Lung (tissue), 12 donors: Measurements from ENCODE around the gene TPI1. TPM values are rescaled to one million over a fixed set of nuclear protein-coding genes. Genes with fewer than 3 reads are reported as not detected.
"Not testable (repeated sequence)": the region's sequence is repeated elsewhere in the genome, so short reads cannot be mapped to it uniquely, and the experiment has no call there.

Experiments used
- ATAC-seq: fragments of 200-7000 bp; cut with Tn5 transposase; one replicate; pipeline ENCODE4 v1.9.1; 2020; ENCODE audit warnings: moderate number of reproducible peaks; ENCODE audit not compliant: insufficient read depth, low FRiP score
- DNase-seq, 3 donors: peaks; one replicate each; pipeline ENCODE4 v3.0.0-alpha.2; 2013 to 2017
- H3K27ac ChIP-seq, 2 donors: one replicate each; pipeline ENCODE4 v1.5.1; 2013; ENCODE audit warnings: mild to moderate bottlenecking in 2 of 2, moderate library complexity in 2 of 2, control low read depth in 1 of 2, inconsistent platforms in 1 of 2, low read depth in 1 of 2, low read length in 1 of 2
- H3K27me3 ChIP-seq, 3 donors: one replicate each; pipeline ENCODE4 v1.5.1; 2013; ENCODE audit warnings: low read length in 2 of 3; ENCODE audit not compliant: control insufficient read depth in 3 of 3, insufficient read depth in 3 of 3
- H3K36me3 ChIP-seq, 4 donors: one replicate each; pipeline ENCODE4 v1.5.1; 2013; ENCODE audit warnings: low read length in 4 of 4, mild to moderate bottlenecking in 1 of 4, moderate library complexity in 1 of 4; ENCODE audit not compliant: control insufficient read depth in 4 of 4, insufficient read depth in 4 of 4
- H3K4me1 ChIP-seq, 5 donors: one replicate each; pipeline ENCODE4 v1.5.1; 2013; ENCODE audit warnings: low read length in 5 of 5, mild to moderate bottlenecking in 2 of 5, moderate library complexity in 1 of 5; ENCODE audit not compliant: control insufficient read depth in 5 of 5, insufficient read depth in 5 of 5
- H3K4me3 ChIP-seq: one replicate; pipeline ENCODE4 v1.5.1; 2013; ENCODE audit warnings: mild to moderate bottlenecking, control low read depth, moderate library complexity
- H3K9ac ChIP-seq, 2 donors: one replicate each; pipeline ENCODE4 v1.5.1; 2013; ENCODE audit warnings: low read length in 2 of 2, control low read depth in 1 of 2; ENCODE audit not compliant: insufficient read depth in 1 of 2
- H3K9me3 ChIP-seq, 4 donors: one replicate each; pipeline ENCODE4 v1.5.1; 2013; ENCODE audit warnings: low read length in 3 of 4, mild to moderate bottlenecking in 1 of 4, moderate library complexity in 1 of 4; ENCODE audit not compliant: control insufficient read depth in 4 of 4, insufficient read depth in 3 of 4
- WGBS, 2 donors: extraction: QIAGEN DNeasy Blood & Tissue Kit; methylation state at CpG; one replicate each; pipeline ENCODE4 v1.1.7; 2013; 5-methylcytosine and 5-hydroxymethylcytosine counted together
- polyA plus RNA-seq, 2 donors: library from polyadenylated mRNA; stranded (reverse); fragments of 200-250 nt; gene quantifications; one replicate each; pipeline ENCODE4 v1.2.1, GENCODE V29; 2013
- total RNA-seq, 2 donors: library from RNA; depleted of rRNA in 1 of 2; stranded (reverse); fragments of >200 nt in 1 of 2; gene quantifications; one replicate each; pipeline ENCODE4 v1.2.1, GENCODE V29; 2014 to 2021
- TF ChIP-seq, protein P1 (sequence below): IDR thresholded peaks from 2 replicates; pipeline ENCODE4 v1.5.1; 2012; ENCODE audit warnings: mild to moderate bottlenecking; ENCODE audit errors: control extremely low read depth, extremely low read depth
- donor health status: control.
- donor health status: control.
- donor health status: Bipolar disorder and iron deficiency.
- donor health status: healthy.
- donor health status: DM: yes; HTN: yes; CAD: no.

TPI1 gene
- total and polyA plus RNA-seq, 4 donors: 256 to 1,097 (median 435) TPM

DNA sequence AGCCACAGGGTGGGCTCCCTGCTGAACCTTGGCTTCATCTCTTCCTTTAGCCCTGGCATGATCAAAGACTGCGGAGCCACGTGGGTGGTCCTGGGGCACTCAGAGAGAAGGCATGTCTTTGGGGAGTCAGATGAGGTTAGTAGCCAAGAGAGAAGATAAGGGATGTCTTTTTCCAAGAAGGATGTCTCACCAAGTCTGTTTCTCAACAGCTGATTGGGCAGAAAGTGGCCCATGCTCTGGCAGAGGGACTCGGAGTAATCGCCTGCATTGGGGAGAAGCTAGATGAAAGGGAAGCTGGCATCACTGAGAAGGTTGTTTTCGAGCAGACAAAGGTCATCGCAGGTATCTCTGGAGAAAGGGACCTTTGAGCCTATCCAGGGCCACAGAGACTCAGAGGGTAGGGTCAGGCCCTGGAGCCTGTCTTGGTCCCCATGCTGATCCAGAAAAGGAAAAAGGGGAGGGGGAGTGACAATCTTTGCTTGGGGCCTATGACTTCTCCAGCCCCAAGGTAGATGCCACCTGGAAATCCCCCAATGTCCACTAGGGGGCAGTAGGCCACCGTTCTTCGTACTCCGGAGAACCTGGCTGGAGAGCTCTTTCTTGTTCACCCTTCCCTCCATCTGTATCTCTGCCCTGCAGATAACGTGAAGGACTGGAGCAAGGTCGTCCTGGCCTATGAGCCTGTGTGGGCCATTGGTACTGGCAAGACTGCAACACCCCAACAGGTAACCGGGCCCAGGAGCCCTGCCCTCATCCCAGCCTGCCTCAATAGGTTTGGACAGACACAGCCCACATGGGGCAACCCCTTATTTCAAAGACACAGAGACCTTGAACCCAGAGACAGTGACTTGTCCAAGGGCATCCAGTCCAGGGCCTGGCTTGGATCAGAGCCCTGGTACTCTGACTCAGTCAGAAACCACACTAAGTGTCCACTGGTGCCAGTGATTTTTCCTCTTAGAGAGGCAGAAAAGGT is 2.0 kb downstream of the TPI1 start:
- Histone ChIP-seq H3K4me3 (no peak overlapping the region), H3K36me3 (peaks cover 3 to 31% (median 25%) of the 10 kb centered on the region in 4 donors), H3K9me3 (no peaks in the 10 kb centered on the region), H3K4me1 (peaks cover 0 to 37% (median 12%) of the 10 kb centered on the region in 5 donors), H3K27ac (peak overlapping the region in 1 of 2 donors; percentile 99), H3K27me3 (no peaks in the 10 kb centered on the region), H3K9ac (peak overlapping the region in 1 of 2 donors; percentile 9)
- ATAC-seq: no peak
- 35 to 44% methylated on average over 12 of the region's 12 CpGs for WGBS, 2 donors
- DNase-seq: peak; percentile 83 to 86 (median 85)
- TF ChIP-seq, protein P1, sequence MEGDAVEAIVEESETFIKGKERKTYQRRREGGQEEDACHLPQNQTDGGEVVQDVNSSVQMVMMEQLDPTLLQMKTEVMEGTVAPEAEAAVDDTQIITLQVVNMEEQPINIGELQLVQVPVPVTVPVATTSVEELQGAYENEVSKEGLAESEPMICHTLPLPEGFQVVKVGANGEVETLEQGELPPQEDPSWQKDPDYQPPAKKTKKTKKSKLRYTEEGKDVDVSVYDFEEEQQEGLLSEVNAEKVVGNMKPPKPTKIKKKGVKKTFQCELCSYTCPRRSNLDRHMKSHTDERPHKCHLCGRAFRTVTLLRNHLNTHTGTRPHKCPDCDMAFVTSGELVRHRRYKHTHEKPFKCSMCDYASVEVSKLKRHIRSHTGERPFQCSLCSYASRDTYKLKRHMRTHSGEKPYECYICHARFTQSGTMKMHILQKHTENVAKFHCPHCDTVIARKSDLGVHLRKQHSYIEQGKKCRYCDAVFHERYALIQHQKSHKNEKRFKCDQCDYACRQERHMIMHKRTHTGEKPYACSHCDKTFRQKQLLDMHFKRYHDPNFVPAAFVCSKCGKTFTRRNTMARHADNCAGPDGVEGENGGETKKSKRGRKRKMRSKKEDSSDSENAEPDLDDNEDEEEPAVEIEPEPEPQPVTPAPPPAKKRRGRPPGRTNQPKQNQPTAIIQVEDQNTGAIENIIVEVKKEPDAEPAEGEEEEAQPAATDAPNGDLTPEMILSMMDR: peak; percentile 77

DNA sequence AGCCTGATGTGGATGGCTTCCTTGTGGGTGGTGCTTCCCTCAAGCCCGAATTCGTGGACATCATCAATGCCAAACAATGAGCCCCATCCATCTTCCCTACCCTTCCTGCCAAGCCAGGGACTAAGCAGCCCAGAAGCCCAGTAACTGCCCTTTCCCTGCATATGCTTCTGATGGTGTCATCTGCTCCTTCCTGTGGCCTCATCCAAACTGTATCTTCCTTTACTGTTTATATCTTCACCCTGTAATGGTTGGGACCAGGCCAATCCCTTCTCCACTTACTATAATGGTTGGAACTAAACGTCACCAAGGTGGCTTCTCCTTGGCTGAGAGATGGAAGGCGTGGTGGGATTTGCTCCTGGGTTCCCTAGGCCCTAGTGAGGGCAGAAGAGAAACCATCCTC is 3.0 kb downstream of the TPI1 start:
- WGBS, 2 donors: 58 to 71% methylated on average over 4 of the region's 4 CpGs
- not testable (repeated sequence) for ATAC-seq, H3K4me3 ChIP-seq

DNA sequence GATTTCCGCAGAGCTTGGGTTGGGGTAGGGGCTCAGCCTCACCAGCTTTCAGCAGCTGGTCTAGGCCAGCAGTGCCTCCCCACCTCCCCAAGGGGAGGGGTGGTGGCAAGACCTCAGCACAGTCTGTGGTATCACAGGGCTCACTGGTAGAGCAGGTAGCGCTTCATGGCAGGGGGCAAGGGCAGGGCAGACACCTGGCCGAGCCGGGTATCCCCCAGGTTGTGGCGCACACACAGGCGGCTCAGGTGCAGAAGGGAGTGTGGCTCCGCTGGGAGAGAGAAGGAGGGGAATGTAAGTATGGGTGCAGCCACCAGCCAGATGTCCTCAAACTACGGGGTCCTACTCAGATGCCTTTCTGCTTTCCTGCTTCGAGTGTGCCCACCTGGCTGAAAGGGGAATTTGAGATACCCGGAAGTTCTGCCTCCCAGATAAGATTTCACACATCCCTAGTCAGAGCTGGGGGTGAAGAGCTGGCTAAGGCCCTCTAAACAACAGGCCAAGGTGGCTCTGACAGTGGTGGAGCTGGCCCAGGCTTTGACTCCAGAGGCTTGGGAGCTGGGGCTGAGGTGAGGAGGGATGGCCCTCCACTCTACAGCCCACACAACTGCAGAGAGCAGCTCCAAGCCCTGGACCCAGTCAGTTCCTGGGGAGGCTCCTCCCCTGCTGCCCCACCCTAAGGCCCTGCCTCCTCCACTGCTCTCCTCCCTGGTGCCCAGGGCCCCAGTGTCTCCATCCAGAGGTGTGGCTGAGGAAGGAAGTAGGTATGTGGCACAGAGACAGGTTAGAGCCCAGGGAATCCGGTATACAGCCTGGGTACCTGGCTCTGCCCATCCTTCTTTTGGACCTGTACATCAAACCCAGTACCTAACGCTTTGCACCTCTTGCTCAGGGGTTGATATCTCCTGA is 4.0 kb downstream of the TPI1 start:
- Histone ChIP-seq H3K4me1 (peaks cover 0 to 37% (median 12%) of the 10 kb centered on the region in 5 donors), H3K9me3 (no peaks in the 10 kb centered on the region), H3K27ac (peak overlapping the region in 1 of 2 donors; percentile 35), H3K4me3 (peak overlapping the region; percentile 64), H3K27me3 (no peaks in the 10 kb centered on the region), H3K9ac (peak overlapping the region in 1 of 2 donors; percentile 62), H3K36me3 (peaks cover 5 to 25% (median 18%) of the 10 kb centered on the region in 4 donors)
- DNase-seq (no peak), ATAC-seq (no peak)
- 65 to 72% methylated on average over 12 of the region's 12 CpGs for WGBS, 2 donors
- TF ChIP-seq, protein P1: no peak

More for the DNA sequence above, 3.0 kb downstream of the TPI1 start:
- not testable (repeated sequence) for H3K9ac ChIP-seq, H3K27me3 ChIP-seq, H3K9me3 ChIP-seq, DNase-seq, H3K27ac ChIP-seq
- H3K36me3 ChIP-seq: peaks cover 0 to 23% (median 19%) of the 10 kb centered on the region in 4 donors
- peaks cover 0 to 37% (median 12%) of the 10 kb centered on the region in 5 donors for H3K4me1 ChIP-seq
